WTC11 (cell line): ENCODE results near the gene RRAGD. TPM values are rescaled to one million over a fixed set of nuclear protein-coding genes. Genes with fewer than 3 reads are reported as not detected.

Source experiments
- ATAC-seq: fragments of 200-7000 bp; cut with Tn5 transposase; 2 replicates; pipeline ENCODE4 v1.10.0; 2021; ENCODE audit warnings: mild to moderate bottlenecking, moderate library complexity
- CTCF ChIA-PET: fragments of 300-600 bp; sonication (Branson Sonifier 250); formaldehyde crosslinking; loops from one replicate; lab custom pipeline; 2021; ENCODE audit warnings: antibody characterized with exemption; lab: Charles Lee
- POLR2A ChIA-PET: fragments of 350-600 bp; sonication (Branson Sonifier 250); formaldehyde crosslinking; loops from one replicate; lab custom pipeline; 2021; ENCODE audit warnings: antibody characterized with exemption; lab: Charles Lee
- DNase-seq: peaks from one replicate; pipeline ENCODE4 v3.0.0; 2021; ENCODE audit warnings: low spot score
- H3K27ac Mint-ChIP-seq: 2 replicates; pipeline ENCODE4 v1.8.0; 2021; ENCODE audit warnings: mixed read lengths
- H3K27me3 Mint-ChIP-seq: 2 replicates; pipeline ENCODE4 v1.8.0; 2021; ENCODE audit warnings: low read depth, mild to moderate bottlenecking, moderate library complexity, mixed read lengths
- H3K36me3 Mint-ChIP-seq: 2 replicates; pipeline ENCODE4 v1.8.0; 2021; ENCODE audit warnings: mixed read lengths
- H3K4me1 Mint-ChIP-seq: 2 replicates; pipeline ENCODE4 v1.8.0; 2022; ENCODE audit warnings: mixed read lengths
- H3K4me3 Mint-ChIP-seq: 2 replicates; pipeline ENCODE4 v1.8.0; 2021; ENCODE audit warnings: mild to moderate bottlenecking, moderate library complexity, mixed read lengths
- H3K9me3 Mint-ChIP-seq: 2 replicates; pipeline ENCODE4 v1.8.0; 2021; ENCODE audit warnings: mixed read lengths
- ATF1 ChIP-seq: sonication (generic); formaldehyde crosslinking; IDR thresholded peaks from 2 replicates; pipeline ENCODE4 v1.8.1; 2023; ENCODE audit warnings: mild to moderate bottlenecking, moderate library complexity, missing genetic modification reagents
- ATF3 ChIP-seq: sonication (generic); formaldehyde crosslinking; conservative IDR thresholded peaks from 2 replicates; pipeline ENCODE4 v1.8.1; 2022; ENCODE audit warnings: mild to moderate bottlenecking, missing genetic modification reagents
- E2F4 ChIP-seq: sonication (generic); formaldehyde crosslinking; IDR thresholded peaks from 2 replicates; pipeline ENCODE4 v1.8.1; 2022; ENCODE audit warnings: low read depth, mild to moderate bottlenecking, moderate library complexity, missing genetic modification reagents, borderline replicate concordance
- E2F5 ChIP-seq: sonication (generic); formaldehyde crosslinking; IDR thresholded peaks from 2 replicates; pipeline ENCODE4 v1.8.1; 2022; ENCODE audit warnings: mild to moderate bottlenecking, moderate library complexity, missing genetic modification reagents
- EMX1 ChIP-seq: fragments of 250-450 bp; sonication (Bioruptor Pico); IDR thresholded peaks from 2 replicates; pipeline ENCODE4 v1.8.0; 2021; ENCODE audit warnings: mild to moderate bottlenecking
- FOXJ3 ChIP-seq: sonication (generic); formaldehyde crosslinking; IDR thresholded peaks from 2 replicates; pipeline ENCODE4 v1.9.0; 2021; ENCODE audit warnings: missing genetic modification reagents, mild to moderate bottlenecking, borderline replicate concordance
- GTF2I ChIP-seq: fragments of 250-450 bp; sonication (Bioruptor Pico); conservative IDR thresholded peaks from 2 replicates; pipeline ENCODE4 v1.4.0; 2021; ENCODE audit warnings: mild to moderate bottlenecking
- MXD4 ChIP-seq: fragments of 250-450 bp; sonication (Bioruptor Pico); IDR thresholded peaks from 2 replicates; pipeline ENCODE4 v1.8.0; 2021; ENCODE audit warnings: mild to moderate bottlenecking, moderate library complexity, borderline replicate concordance
- RELA ChIP-seq: sonication (generic); formaldehyde crosslinking; IDR thresholded peaks from 2 replicates; pipeline ENCODE4 v1.8.1; 2022; ENCODE audit warnings: missing genetic modification reagents, mild to moderate bottlenecking, borderline replicate concordance
- TEAD1 ChIP-seq: sonication (generic); formaldehyde crosslinking; IDR thresholded peaks from 2 replicates; pipeline ENCODE4 v1.8.0; 2022; ENCODE audit warnings: mild to moderate bottlenecking, missing genetic modification reagents
- TP53 ChIP-seq: sonication (generic); formaldehyde crosslinking; IDR thresholded peaks from 2 replicates; pipeline ENCODE4 v1.8.1; 2023; ENCODE audit warnings: mild to moderate bottlenecking, missing genetic modification reagents
- USF1 ChIP-seq: sonication (generic); formaldehyde crosslinking; IDR thresholded peaks from 2 replicates; pipeline ENCODE4 v1.8.0; 2022; ENCODE audit warnings: mild to moderate bottlenecking, missing genetic modification reagents
- USF2 ChIP-seq: sonication (generic); formaldehyde crosslinking; IDR thresholded peaks from 2 replicates; pipeline ENCODE4 v1.8.1; 2023; ENCODE audit warnings: mild to moderate bottlenecking, missing genetic modification reagents, moderate library complexity
- ZBTB21 ChIP-seq: sonication (generic); formaldehyde crosslinking; IDR thresholded peaks from 2 replicates; pipeline ENCODE4 v1.8.1; 2023; ENCODE audit warnings: mild to moderate bottlenecking, missing genetic modification reagents, borderline replicate concordance
- total RNA-seq: library from RNA; stranded (reverse); gene quantifications from 3 replicates; pipeline ENCODE4 v1.2.3, GENCODE V29; 2021
- TF ChIP-seq, protein P1 (sequence below): sonication (generic); formaldehyde crosslinking; IDR thresholded peaks from 2 replicates; pipeline ENCODE4 v1.8.1; 2023; ENCODE audit warnings: mild to moderate bottlenecking, moderate library complexity, missing genetic modification reagents
- TF ChIP-seq, protein P2 (sequence below): sonication (generic); formaldehyde crosslinking; IDR thresholded peaks from 2 replicates; pipeline ENCODE4 v1.8.0; 2022; ENCODE audit warnings: mild to moderate bottlenecking, missing genetic modification reagents
- TF ChIP-seq, protein P3 (sequence below): sonication (generic); formaldehyde crosslinking; IDR thresholded peaks from 2 replicates; pipeline ENCODE4 v1.8.1; 2023; ENCODE audit warnings: mild to moderate bottlenecking, missing genetic modification reagents
- TF ChIP-seq, protein P4 (sequence below): sonication (generic); formaldehyde crosslinking; IDR thresholded peaks from 2 replicates; pipeline ENCODE4 v1.8.0; 2022; ENCODE audit warnings: mild to moderate bottlenecking, missing genetic modification reagents
- TF ChIP-seq, protein P5 (sequence below): sonication (generic); formaldehyde crosslinking; conservative IDR thresholded peaks from 2 replicates; pipeline ENCODE4 v1.8.1; 2023; ENCODE audit warnings: mild to moderate bottlenecking, low read depth, missing genetic modification reagents, moderate library complexity
- TF ChIP-seq, protein P6 (sequence below): fragments of 250-450 bp; sonication (Bioruptor Pico); IDR thresholded peaks from 2 replicates; pipeline ENCODE4 v1.9.0; 2021; ENCODE audit warnings: mild to moderate bottlenecking

Gene RRAGD
- total RNA-seq, 1 experiment from 2014 or later, result 25.4 TPM

DNA sequence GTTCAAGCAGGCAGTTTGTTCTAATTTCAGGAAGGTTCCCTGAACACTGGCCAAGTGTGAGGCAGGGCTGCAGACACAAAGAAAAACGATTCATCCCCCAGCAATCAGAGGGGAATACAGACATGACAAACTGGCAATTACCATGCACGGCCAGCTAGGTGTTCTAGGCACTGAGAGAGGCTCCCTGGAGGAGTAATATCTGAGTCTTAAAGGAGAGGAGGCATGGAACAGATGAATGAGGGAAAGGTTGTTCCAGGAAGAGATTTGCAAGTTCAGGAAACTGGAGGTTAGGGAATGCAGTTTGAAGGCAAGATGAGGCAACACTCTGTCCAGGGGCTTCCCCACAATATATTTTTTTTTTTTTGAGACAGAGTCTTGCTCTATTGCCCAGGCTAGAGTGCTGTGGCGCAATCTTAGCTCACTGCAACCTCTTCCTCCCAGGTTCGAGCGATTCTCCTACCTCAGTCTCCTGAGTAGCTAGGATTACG is 11.1 kb downstream of the RRAGD start (continued):
- TF ChIP-seq E2F5 (no peak), FOXJ3 (no peak), TEAD1 (CRISPR knock-in tag) (no peak), USF1 (CRISPR knock-in tag) (no peak), MXD4 (no peak)
- TF ChIP-seq, protein P1, sequence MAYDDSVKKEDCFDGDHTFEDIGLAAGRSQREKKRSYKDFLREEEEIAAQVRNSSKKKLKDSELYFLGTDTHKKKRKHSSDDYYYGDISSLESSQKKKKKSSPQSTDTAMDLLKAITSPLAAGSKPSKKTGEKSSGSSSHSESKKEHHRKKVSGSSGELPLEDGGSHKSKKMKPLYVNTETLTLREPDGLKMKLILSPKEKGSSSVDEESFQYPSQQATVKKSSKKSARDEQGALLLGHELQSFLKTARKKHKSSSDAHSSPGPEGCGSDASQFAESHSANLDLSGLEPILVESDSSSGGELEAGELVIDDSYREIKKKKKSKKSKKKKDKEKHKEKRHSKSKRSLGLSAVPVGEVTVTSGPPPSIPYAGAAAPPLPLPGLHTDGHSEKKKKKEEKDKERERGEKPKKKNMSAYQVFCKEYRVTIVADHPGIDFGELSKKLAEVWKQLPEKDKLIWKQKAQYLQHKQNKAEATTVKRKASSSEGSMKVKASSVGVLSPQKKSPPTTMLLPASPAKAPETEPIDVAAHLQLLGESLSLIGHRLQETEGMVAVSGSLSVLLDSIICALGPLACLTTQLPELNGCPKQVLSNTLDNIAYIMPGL, result no peak
- TF ChIP-seq, protein P2, sequence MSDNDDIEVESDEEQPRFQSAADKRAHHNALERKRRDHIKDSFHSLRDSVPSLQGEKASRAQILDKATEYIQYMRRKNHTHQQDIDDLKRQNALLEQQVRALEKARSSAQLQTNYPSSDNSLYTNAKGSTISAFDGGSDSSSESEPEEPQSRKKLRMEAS (CRISPR knock-in tag), result no peak
- TF ChIP-seq, protein P3, sequence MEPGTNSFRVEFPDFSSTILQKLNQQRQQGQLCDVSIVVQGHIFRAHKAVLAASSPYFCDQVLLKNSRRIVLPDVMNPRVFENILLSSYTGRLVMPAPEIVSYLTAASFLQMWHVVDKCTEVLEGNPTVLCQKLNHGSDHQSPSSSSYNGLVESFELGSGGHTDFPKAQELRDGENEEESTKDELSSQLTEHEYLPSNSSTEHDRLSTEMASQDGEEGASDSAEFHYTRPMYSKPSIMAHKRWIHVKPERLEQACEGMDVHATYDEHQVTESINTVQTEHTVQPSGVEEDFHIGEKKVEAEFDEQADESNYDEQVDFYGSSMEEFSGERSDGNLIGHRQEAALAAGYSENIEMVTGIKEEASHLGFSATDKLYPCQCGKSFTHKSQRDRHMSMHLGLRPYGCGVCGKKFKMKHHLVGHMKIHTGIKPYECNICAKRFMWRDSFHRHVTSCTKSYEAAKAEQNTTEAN (CRISPR knock-in tag), result no peak

DNA sequence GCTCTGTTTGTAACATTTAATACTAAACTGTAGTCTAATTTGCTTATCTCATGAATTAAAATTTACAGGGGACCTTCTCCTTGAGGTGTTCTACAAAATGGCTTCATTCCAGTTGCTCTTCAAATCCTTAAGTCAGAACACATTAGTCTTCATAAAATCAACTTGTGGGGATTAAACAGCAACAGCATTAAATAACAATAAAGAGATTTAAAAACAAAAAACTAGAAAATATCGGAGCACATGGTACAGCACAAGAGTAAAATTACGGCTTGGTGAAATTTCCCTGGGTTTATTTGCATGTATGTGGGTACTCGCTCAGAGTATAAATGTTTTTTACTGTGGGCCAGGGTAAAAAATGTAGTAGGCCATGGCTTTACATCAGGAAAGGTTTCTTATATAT is 12.0 kb downstream of the RRAGD start:
- ATAC-seq, result no peak
- Mint-ChIP-seq H3K9me3 (no peaks in the 10 kb centered on the region), H3K4me1 (peaks cover 26% of the 10 kb centered on the region), H3K36me3 (no peaks in the 10 kb centered on the region), H3K27me3 (no peaks in the 10 kb centered on the region), H3K27ac (no peak overlapping the region), H3K4me3 (no peak overlapping the region)
- POLR2A ChIA-PET, result no interaction called here
- no peak for DNase-seq
- CTCF ChIA-PET, result interaction anchor here (1.3 kb wide), 1 partner anchor 28 kb away, joined by 5 read pairs; no protein-coding TSS in a partner anchor
- TF ChIP-seq RELA (CRISPR knock-in tag) (no peak), ATF1 (CRISPR knock-in tag) (no peak), ZBTB21 (CRISPR knock-in tag) (no peak), EMX1 (CRISPR knock-in tag) (no peak), E2F4 (no peak), USF2 (CRISPR knock-in tag) (no peak), USF1 (CRISPR knock-in tag) (no peak), TP53 (CRISPR knock-in tag) (no peak), GTF2I (CRISPR knock-in tag) (no peak), ATF3 (CRISPR knock-in tag) (no peak)
- TF ChIP-seq, protein P2 (CRISPR knock-in tag), result no peak
- TF ChIP-seq, protein P4, sequence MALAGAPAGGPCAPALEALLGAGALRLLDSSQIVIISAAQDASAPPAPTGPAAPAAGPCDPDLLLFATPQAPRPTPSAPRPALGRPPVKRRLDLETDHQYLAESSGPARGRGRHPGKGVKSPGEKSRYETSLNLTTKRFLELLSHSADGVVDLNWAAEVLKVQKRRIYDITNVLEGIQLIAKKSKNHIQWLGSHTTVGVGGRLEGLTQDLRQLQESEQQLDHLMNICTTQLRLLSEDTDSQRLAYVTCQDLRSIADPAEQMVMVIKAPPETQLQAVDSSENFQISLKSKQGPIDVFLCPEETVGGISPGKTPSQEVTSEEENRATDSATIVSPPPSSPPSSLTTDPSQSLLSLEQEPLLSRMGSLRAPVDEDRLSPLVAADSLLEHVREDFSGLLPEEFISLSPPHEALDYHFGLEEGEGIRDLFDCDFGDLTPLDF (CRISPR knock-in tag), result no peak
- TF ChIP-seq, protein P5, sequence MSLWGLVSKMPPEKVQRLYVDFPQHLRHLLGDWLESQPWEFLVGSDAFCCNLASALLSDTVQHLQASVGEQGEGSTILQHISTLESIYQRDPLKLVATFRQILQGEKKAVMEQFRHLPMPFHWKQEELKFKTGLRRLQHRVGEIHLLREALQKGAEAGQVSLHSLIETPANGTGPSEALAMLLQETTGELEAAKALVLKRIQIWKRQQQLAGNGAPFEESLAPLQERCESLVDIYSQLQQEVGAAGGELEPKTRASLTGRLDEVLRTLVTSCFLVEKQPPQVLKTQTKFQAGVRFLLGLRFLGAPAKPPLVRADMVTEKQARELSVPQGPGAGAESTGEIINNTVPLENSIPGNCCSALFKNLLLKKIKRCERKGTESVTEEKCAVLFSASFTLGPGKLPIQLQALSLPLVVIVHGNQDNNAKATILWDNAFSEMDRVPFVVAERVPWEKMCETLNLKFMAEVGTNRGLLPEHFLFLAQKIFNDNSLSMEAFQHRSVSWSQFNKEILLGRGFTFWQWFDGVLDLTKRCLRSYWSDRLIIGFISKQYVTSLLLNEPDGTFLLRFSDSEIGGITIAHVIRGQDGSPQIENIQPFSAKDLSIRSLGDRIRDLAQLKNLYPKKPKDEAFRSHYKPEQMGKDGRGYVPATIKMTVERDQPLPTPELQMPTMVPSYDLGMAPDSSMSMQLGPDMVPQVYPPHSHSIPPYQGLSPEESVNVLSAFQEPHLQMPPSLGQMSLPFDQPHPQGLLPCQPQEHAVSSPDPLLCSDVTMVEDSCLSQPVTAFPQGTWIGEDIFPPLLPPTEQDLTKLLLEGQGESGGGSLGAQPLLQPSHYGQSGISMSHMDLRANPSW (CRISPR knock-in tag), result no peak
- TF ChIP-seq, protein P6, sequence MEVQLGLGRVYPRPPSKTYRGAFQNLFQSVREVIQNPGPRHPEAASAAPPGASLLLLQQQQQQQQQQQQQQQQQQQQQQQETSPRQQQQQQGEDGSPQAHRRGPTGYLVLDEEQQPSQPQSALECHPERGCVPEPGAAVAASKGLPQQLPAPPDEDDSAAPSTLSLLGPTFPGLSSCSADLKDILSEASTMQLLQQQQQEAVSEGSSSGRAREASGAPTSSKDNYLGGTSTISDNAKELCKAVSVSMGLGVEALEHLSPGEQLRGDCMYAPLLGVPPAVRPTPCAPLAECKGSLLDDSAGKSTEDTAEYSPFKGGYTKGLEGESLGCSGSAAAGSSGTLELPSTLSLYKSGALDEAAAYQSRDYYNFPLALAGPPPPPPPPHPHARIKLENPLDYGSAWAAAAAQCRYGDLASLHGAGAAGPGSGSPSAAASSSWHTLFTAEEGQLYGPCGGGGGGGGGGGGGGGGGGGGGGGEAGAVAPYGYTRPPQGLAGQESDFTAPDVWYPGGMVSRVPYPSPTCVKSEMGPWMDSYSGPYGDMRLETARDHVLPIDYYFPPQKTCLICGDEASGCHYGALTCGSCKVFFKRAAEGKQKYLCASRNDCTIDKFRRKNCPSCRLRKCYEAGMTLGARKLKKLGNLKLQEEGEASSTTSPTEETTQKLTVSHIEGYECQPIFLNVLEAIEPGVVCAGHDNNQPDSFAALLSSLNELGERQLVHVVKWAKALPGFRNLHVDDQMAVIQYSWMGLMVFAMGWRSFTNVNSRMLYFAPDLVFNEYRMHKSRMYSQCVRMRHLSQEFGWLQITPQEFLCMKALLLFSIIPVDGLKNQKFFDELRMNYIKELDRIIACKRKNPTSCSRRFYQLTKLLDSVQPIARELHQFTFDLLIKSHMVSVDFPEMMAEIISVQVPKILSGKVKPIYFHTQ (CRISPR knock-in tag), result no peak
